Measurements from ENCODE around the gene GRIK4. TPM values are rescaled to one million over a fixed set of nuclear protein-coding genes. Genes with fewer than 3 reads are reported as not detected.
"Not testable (repeated sequence)": the region's sequence is repeated elsewhere in the genome, so short reads cannot be mapped to it uniquely, and the experiment has no call there.

The GRIK4 gene
- total RNA-seq, 1 experiment from 2014 or later, result not detected

DNA sequence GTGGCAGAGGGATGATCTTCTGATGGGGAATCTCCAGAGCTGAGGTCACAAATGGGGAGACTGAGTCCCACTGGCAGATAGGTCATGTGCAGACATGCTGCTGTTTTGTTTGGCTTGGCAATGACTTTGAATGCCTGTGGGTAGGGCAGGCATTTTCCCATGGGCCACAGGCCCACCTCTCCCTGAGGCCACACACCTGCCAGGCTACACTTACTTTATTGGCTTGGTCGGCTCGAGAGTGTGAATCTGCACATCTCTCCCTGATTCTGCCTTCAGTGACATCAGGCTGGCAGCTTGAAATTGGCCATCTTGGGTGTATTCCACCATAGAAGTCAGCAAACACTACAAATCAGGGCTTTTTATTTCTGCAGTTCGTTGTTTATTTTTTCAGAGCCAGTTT lies 91.5 kb downstream of the GRIK4 start:
- DNase-seq (ENCODE audit: low read depth), result no peak

DNA sequence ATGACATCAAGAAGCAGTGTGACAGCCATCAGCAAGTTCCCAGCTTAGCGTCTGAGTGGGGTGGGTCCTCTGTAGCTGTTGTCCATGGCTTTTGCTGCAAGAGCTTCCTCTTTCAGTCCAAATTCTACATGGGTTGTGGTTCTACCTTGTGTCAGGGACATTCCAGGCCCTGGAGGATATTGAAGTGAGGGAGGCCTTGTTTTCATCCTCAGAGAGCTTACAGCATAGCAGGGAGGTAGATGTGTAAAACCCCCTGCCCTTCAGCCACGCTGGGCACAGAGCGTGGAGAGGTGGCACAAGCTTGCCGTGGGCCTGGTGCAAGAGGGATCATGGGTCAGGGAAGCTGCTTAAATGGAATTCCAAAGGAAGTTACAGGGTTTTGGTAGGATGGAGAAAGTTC lies 93.9 kb downstream of the GRIK4 start:
- no peak for DNase-seq (ENCODE audit: low read depth)

DNA sequence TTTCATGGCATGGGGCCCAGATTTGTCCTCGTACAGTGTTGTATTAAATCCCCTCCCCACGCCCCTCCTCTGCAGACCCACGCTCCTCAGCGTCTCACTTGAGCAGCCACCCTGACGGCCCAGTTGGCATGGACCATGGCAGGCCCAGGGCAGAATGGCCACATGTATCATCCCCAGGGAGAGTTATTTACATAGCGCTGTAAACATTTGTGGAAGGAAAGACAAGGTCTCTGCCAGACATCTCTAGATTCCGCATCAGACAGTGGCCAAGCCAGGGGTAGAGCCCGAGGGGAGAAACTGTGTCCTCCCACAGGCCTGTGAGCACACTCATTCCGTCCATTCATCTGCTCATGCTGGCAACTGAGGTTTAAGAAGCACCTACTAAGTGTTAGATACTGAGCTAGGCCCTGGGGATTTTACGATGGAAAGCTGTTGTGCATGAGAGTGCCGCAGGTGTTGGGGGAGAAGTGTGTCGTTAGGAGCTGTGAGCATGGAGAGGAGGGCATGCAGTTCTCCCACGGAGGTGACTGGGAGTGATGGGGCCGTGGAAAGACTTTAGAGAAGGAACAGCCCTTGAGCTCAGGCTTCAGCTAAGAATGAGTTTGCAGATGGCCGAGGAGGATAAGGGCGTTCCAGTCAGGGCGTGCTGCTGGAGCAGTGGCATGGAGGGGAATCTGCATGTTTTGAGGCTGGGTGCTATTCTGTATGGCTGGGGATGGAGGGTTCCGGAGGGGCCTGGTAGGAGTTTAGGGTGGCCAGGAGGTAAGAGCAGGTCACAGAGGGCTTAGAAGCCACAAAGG lies 94.9 kb downstream of the GRIK4 start:
- no peak for DNase-seq (ENCODE audit: low read depth)

DNA sequence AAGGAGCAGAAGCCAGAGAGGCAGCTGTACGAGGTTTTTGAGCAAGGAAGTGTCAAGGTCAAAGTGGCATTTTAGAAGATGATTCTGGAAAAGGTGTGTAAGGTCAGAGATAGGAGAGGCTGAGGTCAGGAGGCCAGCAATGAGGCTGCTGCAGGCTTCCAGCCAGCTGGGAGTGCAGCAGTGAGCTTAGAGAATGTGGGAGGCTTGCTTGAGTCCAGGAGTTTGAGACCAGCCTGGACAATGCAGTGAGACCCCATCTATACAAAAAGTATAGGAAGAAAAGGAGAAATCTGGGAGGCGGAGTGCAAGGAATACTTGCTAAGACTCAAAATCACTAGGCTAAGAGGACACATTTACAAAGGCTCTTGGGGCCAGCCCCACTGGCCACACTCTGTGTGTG lies 96.5 kb downstream of the GRIK4 start:
- no peak for DNase-seq (ENCODE audit: low read depth)

DNA sequence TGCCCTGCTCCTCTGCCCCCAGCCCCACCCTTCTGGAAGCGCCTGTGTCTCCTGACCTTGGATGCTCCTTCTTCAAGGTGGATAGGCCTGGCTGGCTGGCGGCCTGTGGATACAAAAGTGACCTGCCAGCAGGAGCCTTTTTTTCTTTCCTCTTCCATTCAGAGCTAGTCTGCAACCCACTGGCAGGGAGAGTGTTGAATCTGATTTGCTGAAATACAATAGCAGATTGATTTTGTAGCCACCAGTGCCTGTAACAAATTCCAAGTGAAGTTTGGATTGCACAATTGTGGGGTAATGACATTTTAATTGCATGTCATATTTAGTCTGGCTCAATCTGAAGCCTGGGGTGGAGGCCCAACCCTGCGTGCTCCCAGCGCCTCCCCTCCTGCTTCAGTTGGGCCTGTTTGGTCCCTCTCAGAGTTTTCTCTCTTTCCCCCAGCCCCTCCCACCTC lies 97.2 kb downstream of the GRIK4 start:
- no peak for DNase-seq (ENCODE audit: low read depth)

DNA sequence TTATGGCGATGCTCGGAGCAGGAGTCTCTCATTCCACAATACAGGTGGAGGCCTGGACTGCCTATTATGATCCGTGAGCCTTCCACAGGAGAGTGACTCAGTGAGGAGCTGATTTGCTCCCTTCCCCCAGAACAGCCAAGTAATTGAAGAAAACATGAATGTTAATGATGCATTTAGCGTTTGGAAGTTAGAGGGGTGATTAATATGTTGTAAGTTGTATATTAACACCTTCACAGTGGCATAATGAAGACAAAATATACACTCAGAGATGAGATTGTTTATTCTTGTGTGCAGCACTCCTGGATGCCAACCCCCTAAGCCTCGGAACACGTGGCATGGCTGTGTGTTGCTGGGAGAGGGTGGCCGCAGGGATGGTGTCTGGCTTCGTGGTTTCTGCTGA lies 98.6 kb downstream of the GRIK4 start:
- DNase-seq (ENCODE audit: low read depth), result no peak

DNA sequence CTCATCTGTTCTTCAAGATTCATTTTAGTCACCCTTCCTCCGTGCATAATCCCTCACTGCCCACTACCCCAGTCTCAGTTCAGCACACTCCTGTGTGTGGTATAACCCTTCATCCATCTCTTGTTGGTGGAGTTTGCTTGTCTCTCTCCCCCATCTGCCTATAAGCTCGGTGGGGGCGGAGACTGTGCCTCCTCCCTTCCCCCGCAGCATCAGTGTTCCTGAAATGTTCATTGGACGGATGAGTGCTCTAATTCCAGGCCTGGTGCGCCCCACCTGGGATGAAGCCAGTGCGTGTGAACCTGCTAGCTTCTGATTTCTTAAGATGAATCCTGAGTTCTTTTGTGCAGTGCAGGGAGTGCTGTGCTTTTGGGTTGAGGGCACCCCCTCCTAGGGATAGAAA lies 100.0 kb downstream of the GRIK4 start:
- no peak for DNase-seq (ENCODE audit: low read depth)

DNA sequence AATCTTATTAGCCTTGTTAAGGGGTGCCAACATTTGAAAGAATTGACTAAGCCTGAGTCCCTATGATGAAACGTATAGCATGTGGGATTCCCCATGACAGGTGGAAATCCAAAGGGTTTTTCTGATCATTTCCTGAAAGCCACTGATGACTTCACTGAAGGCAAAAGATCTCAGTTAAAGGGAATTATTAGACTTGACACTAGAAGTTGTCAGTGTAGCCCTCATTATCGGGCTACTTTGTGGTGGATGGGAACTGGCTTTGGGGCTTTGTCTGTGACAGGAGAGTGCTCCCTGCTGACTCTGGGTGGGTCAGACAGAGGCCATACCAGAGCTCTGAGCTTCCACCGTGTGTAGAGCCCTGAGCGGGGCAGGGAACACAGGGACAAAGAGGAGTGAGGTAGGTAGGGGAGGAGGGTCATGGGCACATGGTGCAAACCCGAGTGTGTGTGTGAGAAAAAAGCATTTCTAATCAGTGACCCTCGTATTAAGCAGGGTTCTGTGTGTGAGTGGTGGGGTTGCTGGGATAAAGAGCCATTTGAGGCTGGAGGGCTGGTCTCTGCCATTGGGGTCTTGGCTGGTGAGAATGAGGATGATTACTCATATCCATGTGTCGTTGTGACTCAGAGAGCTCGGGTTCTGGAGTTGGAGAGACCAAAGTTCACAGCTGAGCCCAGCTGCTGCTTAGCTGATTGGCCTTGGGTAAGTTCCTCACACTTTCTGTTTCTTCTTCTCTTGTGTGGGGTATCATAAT lies 101.1 kb downstream of the GRIK4 start:
- peak; percentile 76 for DNase-seq (ENCODE audit: low read depth)

DNA sequence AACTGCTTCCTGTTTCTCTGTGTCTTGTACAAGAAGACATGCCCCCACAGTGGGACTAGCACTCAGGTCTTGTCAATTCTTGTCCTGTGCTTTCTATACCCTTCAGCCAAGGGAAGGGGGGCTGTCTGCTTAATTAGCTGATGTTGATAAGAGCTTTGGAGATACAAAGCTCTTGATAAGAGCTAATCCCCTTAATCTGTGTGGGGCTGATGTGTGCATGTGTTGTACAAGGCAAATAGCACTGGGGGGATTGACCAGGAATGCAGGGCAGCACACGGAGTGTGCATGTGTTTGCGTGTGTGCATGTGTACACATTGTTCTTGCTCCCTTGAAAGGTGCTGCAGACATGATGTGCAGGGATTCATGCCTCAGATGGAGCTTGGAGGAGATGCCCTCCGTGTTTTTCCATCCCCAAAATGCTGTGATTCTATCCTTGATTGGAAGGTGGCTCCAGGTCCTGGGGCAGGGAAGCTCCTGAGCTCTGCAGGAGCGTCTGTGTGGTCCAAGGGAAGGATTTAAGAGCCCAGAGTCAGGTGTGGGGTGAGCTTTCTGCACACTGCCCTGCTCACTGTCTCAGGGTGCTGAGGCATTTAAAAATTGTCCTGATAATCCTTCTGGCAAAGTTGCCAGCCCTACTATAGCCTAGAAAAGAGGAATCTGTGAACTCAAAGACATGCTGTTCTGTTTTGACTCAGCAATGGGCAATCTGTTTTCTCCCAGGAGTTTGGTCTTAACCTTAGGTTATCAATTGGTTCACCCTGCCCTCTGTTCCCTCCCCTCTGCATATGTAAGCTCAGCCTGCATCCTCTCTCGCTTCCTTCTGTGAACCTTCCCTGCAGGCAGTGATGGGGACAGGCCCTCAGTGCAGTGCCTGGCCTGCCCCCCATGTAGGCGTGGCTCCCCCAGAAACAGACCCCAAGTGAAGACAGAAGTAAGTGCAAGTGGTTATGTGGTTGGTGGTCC lies 102.0 kb downstream of the GRIK4 start:
- DNase-seq (ENCODE audit: low read depth), result no peak

DNA sequence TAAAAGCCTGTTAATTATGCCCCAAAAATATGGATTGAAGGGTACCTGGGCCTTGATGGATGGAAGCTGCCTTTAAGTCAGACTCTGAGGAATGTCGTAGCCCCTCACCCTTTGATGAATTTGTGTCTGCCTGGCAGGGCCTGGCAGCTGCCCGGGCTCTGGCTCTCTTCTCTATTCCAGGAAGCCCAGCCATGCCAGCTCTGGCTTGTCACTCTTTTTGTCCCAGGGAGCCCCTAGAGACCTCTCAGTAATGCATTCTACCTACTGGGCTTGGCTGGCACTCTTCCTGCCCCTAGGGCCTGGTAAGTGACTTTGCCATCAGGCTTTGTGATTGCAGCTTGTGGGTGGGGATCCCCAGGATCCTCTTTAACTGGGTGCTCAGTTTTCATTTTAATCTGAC lies 103.8 kb downstream of the GRIK4 start:
- no peak for DNase-seq (ENCODE audit: low read depth)

DNA sequence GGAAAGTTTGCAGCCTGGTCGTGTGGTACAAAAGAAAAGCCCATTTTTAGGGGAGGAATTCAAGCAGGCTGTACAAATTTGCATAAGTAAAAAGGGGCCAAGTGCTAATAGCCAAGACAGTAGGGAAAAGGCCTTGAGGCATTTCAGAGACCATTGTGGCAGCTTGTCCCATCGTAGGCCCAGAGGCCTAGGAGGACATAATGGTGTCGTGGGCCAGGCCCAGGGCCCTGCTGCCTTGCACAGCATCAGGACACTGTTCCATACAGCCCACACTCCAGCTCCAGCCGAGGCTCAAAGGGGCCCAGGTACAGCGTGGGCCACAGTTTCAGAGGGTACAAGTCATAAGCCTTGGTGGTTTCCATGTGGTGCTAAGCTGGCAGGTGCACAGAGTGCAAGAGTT lies 106.9 kb downstream of the GRIK4 start:
- no peak for DNase-seq (ENCODE audit: low read depth)

DNA sequence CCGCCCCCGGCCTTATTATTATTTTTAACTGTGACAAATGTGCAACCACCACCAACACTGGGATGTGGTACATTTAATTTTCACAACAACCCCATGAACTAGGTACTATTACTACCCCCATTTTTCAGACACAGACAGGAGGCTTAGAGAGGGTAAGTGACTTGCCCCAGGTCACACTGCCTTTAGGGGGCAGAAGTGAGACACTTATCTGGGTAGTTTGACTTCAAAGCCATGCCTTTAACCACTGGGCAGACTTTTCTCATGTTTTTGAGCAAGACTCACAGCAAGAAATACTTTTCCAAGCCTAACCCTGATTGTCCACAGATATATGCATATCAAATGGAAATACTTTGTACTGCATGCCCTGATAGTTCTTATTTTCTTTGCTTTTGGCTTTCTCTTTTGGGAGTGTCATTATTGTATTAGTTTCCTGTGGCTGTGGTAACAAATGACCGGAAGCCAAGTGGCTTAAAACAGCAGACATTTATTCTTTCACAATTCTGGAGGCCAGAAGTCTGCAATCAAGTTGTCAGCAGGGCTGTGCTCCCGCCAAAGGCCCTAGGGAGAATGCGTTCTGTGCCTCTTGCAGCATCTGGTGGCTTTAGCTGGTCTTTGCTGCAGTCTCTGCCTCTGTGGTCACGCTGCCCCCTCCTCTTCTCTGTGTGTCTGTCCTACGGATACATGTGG lies 110.8 kb downstream of the GRIK4 start:
- DNase-seq (ENCODE audit: low read depth), result no peak

DNA sequence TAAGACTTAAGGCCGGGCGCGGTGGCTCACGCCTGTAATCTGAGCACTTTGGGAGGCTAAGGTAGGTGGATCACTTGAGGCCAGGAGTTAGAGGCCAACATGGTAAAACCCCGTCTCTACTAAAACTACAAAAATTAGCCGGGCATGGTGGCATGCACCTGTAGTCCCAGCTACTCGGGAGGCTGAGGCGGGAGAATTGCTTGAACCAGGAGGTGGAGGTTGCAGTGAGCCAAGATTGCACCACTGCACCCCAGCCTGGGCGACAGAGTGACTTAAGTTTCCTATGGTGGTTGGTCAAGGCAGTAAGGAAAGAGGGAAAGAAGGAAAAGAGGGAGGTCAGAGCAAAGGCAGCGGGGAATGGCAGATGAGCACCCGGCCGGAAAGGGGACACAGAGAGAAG lies 113.4 kb downstream of the GRIK4 start:
- DNase-seq (ENCODE audit: low read depth), result not testable (repeated sequence)

DNA sequence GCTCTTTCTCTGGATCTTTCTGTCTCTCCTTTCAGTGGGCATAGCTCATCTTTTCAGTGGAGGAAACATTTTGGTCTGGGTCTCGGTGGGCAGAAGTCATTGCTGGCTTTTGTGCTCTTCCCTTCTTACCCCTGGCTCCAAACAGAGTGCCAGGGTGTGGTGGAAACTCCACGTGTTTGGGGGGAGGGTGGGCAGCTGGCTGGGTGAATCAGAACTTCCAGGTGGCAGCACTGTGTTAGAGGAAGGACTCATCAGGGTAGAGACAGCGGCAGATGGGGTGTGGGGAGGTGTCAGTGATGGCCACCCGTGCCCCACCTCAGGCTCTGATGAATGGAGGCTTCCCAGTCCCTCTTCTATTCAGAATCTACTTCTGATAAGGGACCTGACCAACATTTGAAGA lies 114.0 kb downstream of the GRIK4 start:
- peak; percentile 15 for DNase-seq (ENCODE audit: low read depth)

DNA sequence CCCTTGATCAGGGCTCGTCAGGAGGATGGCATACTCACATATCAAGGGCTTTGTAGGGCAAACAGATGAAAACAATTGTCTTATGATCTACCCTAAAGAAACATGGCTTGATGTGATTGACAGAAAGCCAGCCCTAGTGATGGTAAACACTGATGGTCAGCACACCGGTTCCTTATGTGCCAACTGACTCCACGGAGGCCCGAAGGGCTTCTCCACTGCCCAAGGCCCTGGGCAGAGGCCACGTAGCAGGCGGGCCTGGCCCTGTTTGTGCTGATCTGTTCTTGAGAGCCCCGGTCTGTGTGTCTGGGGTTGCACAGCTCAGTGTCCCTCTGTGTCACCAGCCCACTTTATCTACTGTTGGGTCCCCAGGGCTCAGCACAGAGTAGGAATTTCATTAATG lies 115.2 kb downstream of the GRIK4 start:
- DNase-seq (ENCODE audit: low read depth), result no peak

DNA sequence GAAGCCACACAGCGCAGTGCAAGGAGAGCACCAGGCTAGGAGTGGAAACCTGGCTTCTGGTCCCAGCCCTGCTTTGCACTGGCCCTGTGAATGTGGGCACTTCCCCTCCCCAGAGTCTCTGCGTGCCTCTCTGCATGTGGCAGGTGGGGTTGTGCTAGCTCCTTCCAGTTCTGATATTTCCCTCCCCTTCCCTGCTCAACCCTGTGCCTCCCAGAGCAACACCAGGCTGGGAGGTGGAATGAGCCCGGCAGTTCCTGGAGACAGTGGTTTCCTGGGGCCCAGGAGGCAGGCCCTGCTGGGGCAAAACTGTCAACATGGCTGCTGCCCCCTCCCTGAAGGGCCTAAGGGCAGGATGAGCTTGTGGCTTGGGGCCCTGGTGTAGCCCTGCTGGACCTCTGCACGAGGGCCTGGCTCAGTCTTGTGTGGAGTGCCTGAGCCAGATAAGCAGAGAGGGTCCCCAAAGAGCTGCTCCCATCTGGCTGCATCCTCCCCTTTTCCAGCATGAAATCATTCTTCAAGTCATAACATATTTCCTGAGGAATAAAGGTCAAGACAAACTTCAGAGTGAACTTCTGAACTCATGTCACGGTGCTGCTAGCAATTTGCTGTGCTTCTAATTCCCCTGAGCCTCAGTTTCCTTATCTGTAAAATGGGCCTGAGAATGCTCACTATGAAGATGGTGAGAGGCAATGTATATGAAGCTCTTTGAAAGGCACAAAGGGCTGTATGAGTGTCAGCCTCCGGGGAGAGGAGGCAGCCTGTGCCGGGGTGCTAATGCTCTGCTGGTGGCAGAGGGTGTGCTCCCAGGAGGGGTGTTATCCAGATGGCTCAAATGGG lies 116.0 kb downstream of the GRIK4 start:
- DNase-seq (ENCODE audit: low read depth), result no peak

DNA sequence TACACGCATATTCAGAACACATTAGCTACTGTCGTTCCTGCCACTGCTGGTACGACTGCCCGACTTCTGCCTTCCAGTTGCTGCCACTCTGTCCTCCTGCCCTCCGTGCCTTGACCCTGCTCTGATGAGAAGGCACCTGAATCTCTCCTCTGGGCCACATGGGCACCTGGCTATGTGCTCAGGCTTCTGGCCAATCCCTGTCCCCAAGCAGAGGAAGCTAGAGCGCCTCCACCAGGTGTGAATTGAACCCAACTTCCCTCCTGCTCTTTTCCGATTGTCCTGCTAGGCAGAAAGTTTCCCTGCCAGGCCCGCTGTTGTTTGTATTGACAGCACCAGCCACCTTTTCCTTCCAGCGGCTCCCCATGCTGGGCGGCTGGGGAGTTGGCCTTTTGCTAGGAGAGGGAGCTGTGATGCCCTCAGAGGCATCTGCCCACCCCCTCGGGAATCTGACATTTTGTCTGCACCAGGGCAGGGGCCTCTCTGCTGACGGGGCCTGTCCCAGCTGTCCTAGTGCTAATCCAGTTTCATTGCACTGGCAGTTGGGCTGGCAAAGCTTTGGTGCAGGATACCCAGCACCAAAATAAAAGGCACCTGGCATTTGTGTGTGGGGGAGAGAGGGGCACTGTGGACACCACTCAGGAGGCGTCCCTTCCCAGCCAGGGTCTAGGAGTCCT lies 118.0 kb downstream of the GRIK4 start:
- no peak for DNase-seq (ENCODE audit: low read depth)

DNA sequence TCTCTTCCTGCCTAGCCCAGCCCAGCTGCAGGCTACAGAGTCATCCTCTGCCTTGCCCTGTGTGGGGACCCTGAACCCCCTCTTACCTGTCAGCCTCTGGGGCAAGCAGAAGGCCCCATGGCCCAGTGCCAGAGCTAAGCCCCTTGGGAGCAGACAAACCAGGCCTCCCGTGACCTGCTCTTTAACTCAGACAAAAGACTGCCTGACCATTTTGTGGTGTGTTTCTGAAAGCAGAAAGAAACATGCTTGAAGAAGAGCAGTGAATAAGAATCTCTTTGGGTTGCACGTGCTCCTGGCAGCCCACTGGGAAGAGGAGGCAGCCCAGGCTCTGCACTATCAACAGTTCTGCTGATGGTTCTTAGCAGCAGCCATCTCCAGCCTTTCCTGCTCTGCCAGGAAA lies 118.6 kb downstream of the GRIK4 start:
- no peak for DNase-seq (ENCODE audit: low read depth)

DNA sequence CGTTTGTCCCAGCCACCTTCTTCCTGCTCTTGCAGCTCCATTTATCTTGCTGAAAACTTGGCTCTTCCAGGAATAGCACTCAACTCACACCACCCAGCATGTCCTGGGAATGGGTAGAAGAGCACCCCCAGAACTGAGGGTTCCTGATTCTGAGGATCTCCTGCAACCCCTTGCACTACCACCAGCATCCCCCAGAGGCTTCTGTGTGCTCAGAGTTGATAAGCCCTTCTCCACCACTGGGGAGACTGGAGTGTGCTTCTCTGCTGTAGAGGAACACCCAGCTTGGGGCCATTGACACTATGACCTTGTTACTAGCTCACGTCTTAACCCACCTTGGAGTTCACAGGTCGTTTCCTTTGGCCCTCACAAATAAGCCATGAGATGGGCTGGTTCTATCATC lies 121.0 kb downstream of the GRIK4 start:
- no peak for DNase-seq (ENCODE audit: low read depth)
